GM18526 (cell line): ENCODE results near the gene ZNF423.

ENCODE experiments used
- POLR2A ChIP-seq: IDR thresholded peaks from 3 replicates; pipeline ENCODE4 v1.6.1; 2011; ENCODE audit not compliant: insufficient read length; ENCODE audit errors: extremely low read depth

The ZNF423 gene

DNA sequence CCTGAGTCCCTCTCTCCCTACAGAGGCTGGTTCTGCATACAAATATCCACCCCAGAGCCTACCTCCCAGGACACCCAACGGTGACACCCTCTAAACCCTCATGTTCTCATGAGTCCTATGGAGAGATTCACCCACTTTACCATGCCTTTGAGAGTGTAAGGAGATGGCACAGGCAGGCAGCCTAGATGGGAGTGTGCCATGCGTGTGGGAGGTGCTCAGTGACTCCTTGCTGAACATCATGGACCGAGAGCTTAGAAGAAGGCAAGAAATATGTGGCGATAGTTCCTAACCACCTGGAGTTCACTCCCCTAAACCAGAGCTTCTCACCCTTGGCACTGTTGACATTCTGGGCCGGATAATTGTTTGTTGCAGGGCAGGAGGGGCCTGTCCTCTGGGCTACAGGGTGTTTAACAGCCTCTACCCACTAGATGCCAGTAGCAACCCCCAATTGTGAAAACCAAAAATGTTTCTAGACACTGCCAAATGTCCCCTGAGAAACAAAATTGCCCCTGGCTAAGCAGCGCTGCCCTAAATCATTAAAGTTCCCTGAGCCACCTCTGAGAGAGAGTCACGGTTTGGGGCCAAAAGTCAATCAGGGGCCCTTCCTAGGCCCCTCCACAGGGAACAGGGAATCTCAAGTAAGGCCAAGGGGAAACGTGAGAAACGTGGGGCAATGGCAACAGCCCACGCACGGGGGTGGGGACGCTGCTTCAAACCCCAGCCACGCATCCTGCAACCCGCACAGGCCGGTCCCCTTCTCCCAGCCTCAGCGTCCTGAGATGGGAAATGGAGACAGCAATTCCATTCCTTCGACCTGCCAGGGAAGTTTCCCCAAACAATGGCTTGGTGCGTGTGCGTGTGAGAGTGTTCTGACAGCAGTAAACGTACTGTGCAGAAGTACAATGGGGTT, 415.5 kb downstream of the ZNF423 start:
- no peak for TF ChIP-seq POLR2A

DNA sequence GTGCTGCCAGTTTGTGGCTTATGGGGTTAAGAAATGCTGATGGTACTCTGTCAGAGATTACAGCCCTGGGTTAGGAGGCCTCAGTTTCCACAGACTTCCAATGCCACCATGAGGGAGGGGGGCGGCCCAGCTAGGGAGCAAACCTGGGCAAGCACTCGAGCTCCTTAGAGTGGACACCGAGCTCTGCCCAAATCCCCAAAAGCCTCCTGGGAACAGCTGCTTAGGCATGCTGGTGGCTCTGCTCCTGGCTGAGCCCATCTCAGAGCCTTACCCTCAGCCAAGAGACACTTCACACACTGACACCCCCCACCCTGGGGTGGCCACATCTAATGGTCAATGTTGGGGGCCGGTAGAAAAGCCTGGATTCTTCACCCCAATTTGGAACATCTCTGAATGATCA, 416.2 kb downstream of the ZNF423 start:
- TF ChIP-seq POLR2A: no peak

DNA sequence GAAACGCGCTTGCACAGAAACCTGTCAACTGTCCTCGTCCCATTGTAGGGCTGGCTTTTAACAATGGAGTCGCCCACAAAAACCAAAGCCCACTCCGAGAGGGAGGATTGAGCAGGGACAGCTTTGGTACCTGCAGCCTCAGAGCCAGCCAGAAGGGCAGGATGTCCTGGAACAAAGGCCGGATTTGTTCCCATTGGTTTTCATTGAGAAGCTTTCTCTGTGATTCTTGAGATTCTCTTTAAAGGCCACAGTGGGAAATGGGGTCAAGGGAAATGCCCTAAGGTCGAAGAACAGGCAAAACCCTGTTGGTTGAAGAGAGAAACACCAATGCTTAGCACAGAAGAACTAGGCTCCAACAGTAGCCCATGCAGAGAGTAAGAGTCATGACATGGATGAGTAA, 416.9 kb downstream of the ZNF423 start:
- no peak for TF ChIP-seq POLR2A
